Panc1 (cell line): Measurements from ENCODE around the gene P2RY8.

Source experiments
- CTCF ChIP-seq: fragments of 450-650 bp; IDR thresholded peaks from 2 replicates; pipeline ENCODE4 v1.5.1; 2017; ENCODE audit warnings: mild to moderate bottlenecking
- POLR2AphosphoS5 ChIP-seq: IDR thresholded peaks from 2 replicates; pipeline ENCODE4 v1.6.1; 2012; ENCODE audit warnings: mild to moderate bottlenecking, low read depth, low read length, moderate library complexity
- SIN3A ChIP-seq: IDR thresholded peaks from 2 replicates; pipeline ENCODE4 v1.6.1; 2012; ENCODE audit warnings: low read depth, mild to moderate bottlenecking, low read length, moderate library complexity, borderline replicate concordance; ENCODE audit not compliant: insufficient read depth
- TCF7L2 ChIP-seq: IDR thresholded peaks from 2 replicates; pipeline ENCODE4 v1.6.1; 2011; ENCODE audit warnings: mild to moderate bottlenecking, low read depth, low read length, inconsistent platforms

- no peak for TF ChIP-seq CTCF
- TF ChIP-seq SIN3A: no peak
- no peak for TF ChIP-seq POLR2AphosphoS5
- TF ChIP-seq TCF7L2: no peak
Measured at GRCh38 chrX:1535241-1536041, 1.5 kb downstream of the P2RY8 start.
